GM12878 (cell line): ENCODE data around the gene ATP5F1B. TPM values are rescaled to one million over a fixed set of nuclear protein-coding genes. Genes with fewer than 3 reads are reported as not detected.

Experiments
- ATAC-seq: fragments of 200-7000 bp; cut with Tn5 transposase; 3 replicates; pipeline ENCODE4 v1.9.1; 2020; ENCODE audit warnings: mild to moderate bottlenecking, moderate library complexity
- BruUV-seq: library from RNA; stranded (reverse); fragments of 400-500 nt; replicated peaks from 2 replicates; lab custom pipeline; 2021; lab: Mats Ljungman, UMichigan
- CTCF ChIA-PET: fragments of 300-600 bp; sonication (Branson Sonifier 250); formaldehyde crosslinking; extraction: SDS; loops from one replicate; lab custom pipeline; 2021; ENCODE audit warnings: inconsistent platforms; lab: Yijun Ruan, JAX
- POLR2A ChIA-PET: fragments of 350-600 bp; formaldehyde crosslinking; extraction: SDS; loops from one replicate; lab custom pipeline; 2021; ENCODE audit warnings: inconsistent platforms; lab: Charles Lee
- RAD21 ChIA-PET: fragments of 300-600 bp; sonication (Branson Sonifier 250); formaldehyde crosslinking; loops from one replicate; lab custom pipeline; 2023; ENCODE audit warnings: antibody characterized with exemption; ENCODE audit not compliant: unreplicated experiment; lab: Charles Lee
- SMC1A ChIA-PET: fragments of 300-600 bp; sonication (Branson Sonifier 250); formaldehyde crosslinking; loops from one replicate; lab custom pipeline; 2023; ENCODE audit not compliant: unreplicated experiment, uncharacterized antibody; lab: Charles Lee
- DNase-seq: peaks from one replicate; pipeline ENCODE4 v3.0.0-alpha.2; 2011; ENCODE audit warnings: low read depth, low spot score
- FAIRE-seq: peaks from 3 replicates; lab custom pipeline; 2011; peaks lifted over from hg19 to GRCh38; lab: Jason Lieb, UNC
- H2AFZ ChIP-seq: 2 replicates; pipeline ENCODE4 v1.6.0; 2011; ENCODE audit warnings: low read depth, low read length, control low read depth; ENCODE audit not compliant: control insufficient read depth
- H3K27ac ChIP-seq: 2 replicates; pipeline ENCODE4 v1.5.1; 2011; ENCODE audit warnings: control low read depth; ENCODE audit not compliant: control insufficient read depth, insufficient read depth
- H3K27me3 ChIP-seq, 2 experiments: replicated peaks in 1 of 2; 2 replicates each; pipeline versions ENCODE4 v1.6.0 to v1.6.1; 2011; ENCODE audit warnings: low read length in 1 of 2; ENCODE audit not compliant: control insufficient read depth in 2 of 2, insufficient read depth in 2 of 2
- H3K36me3 ChIP-seq, 2 experiments: 2 replicates each; pipeline ENCODE4 v1.5.1; 2011; ENCODE audit warnings: low read length in 1 of 2; ENCODE audit not compliant: control insufficient read depth in 2 of 2, insufficient read depth in 2 of 2
- H3K4me1 ChIP-seq: 2 replicates; pipeline ENCODE4 v1.6.1; 2011; ENCODE audit warnings: mild to moderate bottlenecking, low read length, moderate library complexity, mixed read lengths; ENCODE audit not compliant: control insufficient read depth, insufficient read depth
- H3K4me2 ChIP-seq: 2 replicates; pipeline ENCODE4 v1.6.0; 2011; ENCODE audit warnings: control low read depth; ENCODE audit not compliant: control insufficient read depth, insufficient read depth
- H3K4me3 ChIP-seq: fragments of 200-600 bp; sonication (generic); 2 replicates; pipeline ENCODE4 v1.5.1; 2016
- H3K79me2 ChIP-seq: 2 replicates; pipeline ENCODE4 v1.6.0; 2011; ENCODE audit warnings: low read length; ENCODE audit not compliant: control insufficient read depth, insufficient read depth
- H3K9ac ChIP-seq: 2 replicates; pipeline ENCODE4 v1.8.0; 2011; ENCODE audit warnings: low read length, control low read depth, mixed read lengths; ENCODE audit not compliant: control insufficient read depth, insufficient read depth
- H3K9me3 ChIP-seq: replicated peaks from 3 replicates; pipeline ENCODE4 v1.5.1; 2011; ENCODE audit warnings: mild to moderate bottlenecking, low read length; ENCODE audit not compliant: control insufficient read depth, insufficient read depth
- H4K20me1 ChIP-seq: 2 replicates; pipeline ENCODE4 v1.6.0; 2011; ENCODE audit not compliant: control insufficient read depth, insufficient read depth
- MLLT1 ChIP-seq: fragments of 450-650 bp; IDR thresholded peaks from 2 replicates; pipeline ENCODE4 v1.6.1; 2016; ENCODE audit warnings: mild to moderate bottlenecking
- REST ChIP-seq: IDR thresholded peaks from 2 replicates; pipeline ENCODE4 v1.6.1; 2012; ENCODE audit warnings: mild to moderate bottlenecking, low read depth, low read length
- YBX1 ChIP-seq: fragments of 450-650 bp; IDR thresholded peaks from 2 replicates; pipeline ENCODE4 v1.6.1; 2016; ENCODE audit warnings: antibody characterized with exemption
- WGBS: methylation state at CpG from one replicate; pipeline ENCODE4 v1.1.6; 2016; ENCODE audit warnings: low lambda C conversion rate; ENCODE audit not compliant: insufficient replicate concordance, insufficient coverage; ENCODE audit errors: missing lambda C conversion rate; 5-methylcytosine and 5-hydroxymethylcytosine counted together
- in situ Hi-C: fragments of 300-500 bp; cut with MboI; formaldehyde crosslinking; loops from 9 replicates; pipeline ENCODE4 v1.14.3; 2018; ENCODE audit warnings: mixed read lengths
- intact Hi-C: fragments of 100-400 bp; cut with micrococcal nuclease; formaldehyde crosslinking; loops from one replicate; pipeline ENCODE4 v1.14.2; 2022; ENCODE audit not compliant: unreplicated experiment
- polyA plus RNA-seq, 11 experiments: library from polyadenylated mRNA; depleted of rRNA in 4 of 11; unstranded in 6 of 11; stranded (reverse) in 5 of 11; fragments of >200 nt; fragmentation: Nextera tagmentation in 4 of 11; fragmentation: Illumina TruSeq in 1 of 11; extraction: Ambion mirVana in 4 of 11; extraction: Trizol in 1 of 11; gene quantifications; 1 replicate in 1 of 11; 2 replicates in 10 of 11; pipeline versions ENCODE4 v1.2.1 to v1.2.3, GENCODE V29; 2011 to 2016; ENCODE audit warnings: inconsistent platforms in 2 of 11, missing spikeins in 2 of 11, low read depth in 1 of 11
- total RNA-seq, 4 experiments: library from RNA; depleted of rRNA in 3 of 4; stranded (reverse); fragments of >200 nt in 3 of 4; fragmentation: Illumina TruSeq in 1 of 4; extraction: Trizol in 1 of 4; gene quantifications; 2 replicates each; pipeline versions ENCODE4 v1.2.1 to v1.2.3, GENCODE V29; 2013 to 2021

Gene ATP5F1B
- total and polyA plus RNA-seq, 10 of the 15 experiments (the other 5 are each of a cell fraction or from before 2014, with no cell fraction given) = 671 to 1,908 (median 1,031) TPM

DNA sequence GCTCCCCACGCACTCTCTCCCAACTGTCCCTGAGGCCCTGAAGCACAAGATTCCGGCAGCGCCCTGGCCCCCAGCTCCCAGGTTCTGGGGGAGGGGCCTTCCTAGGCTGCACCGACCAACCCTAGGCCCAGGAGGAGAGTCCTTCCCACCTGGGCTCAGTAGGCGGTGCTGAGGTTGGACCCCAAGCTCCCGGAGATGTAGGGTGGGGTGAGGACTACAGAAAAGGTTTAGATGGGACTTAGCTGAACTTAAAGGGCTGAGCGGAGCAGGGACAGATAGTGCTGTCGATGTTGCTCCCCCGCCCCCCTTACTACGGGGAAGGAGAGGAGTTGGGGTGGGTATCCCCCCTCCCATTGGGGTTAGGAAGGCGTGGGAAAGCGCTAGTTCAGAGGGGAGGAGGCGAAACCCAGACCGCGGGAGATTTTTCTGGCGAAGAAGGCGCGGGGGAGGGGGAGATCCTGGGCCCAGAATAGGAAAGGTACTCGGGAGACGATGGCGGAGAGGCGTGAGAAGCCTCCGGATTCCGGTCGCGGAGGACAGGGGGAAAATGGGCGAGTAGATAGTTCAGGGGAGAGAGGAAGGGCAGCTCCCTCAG is 11.4 kb downstream of the ATP5F1B start (continued):
- TF ChIP-seq YBX1 = no peak

DNA sequence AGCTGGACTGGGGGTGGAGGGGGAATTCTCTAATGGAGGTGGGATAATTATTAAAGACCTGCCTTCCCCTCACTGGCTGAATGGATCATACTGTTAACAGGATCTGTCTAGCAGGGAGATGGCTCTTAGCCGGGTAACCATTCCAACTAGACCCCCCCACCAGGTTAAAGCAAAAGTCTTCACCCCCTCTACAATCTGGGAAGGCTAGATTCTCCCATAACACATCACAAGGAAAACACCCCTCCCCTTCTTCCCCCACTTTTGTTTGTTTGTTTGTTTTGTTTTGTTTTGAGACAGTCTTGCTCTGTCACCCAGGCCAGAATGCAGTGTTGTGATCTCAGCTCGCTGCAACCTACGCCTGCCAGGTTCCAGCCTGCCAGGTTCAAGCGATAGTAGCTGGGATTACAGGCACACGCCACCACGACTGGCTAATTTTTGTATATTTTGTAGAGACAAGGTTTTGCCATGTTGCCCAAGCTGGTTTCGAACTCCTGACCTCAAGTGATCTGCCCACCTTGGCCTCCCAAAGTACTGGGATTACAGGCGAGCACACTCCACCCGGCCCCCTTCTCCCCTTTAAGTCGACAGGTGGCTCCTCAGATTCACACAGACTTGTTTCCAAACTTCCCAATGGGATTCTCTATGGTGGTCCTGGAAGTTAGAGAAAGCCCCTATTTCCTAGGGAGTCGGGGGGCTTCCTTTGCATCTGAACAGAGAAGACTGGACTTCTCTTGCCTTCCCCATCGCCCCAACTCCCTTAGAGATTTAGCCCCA is 12.1 kb downstream of the ATP5F1B start:
- no peaks in the 10 kb centered on the region for H3K9me3 ChIP-seq
- ChIA-PET SMC1A (interaction anchor here (0.8 to 6.1 kb wide), 8 partner anchors 10 to 411 kb away, joined by 3 to 68 read pairs (median 4); partner anchors contain the start of genes ATP5F1B, PTGES3 and RNF41), CTCF (interaction anchor here (0.6 to 6.1 kb wide), 14 partner anchors 9 to 444 kb away, joined by 3 to 73 read pairs (median 4); no protein-coding TSS in a partner anchor), RAD21 (interaction anchor here (1.1 to 10.0 kb wide), 7 partner anchors 11 to 505 kb away, joined by 3 to 176 read pairs (median 6); partner anchors contain the start of genes ESYT1, NACA, PTGES3 and STAT2), POLR2A (interaction anchor here (0.6 to 6.9 kb wide), 8 partner anchors 9 to 92 kb away, joined by 3 to 155 read pairs (median 32); partner anchors contain the start of genes ATP5F1B, NACA and PTGES3)
- DNase-seq = no peak
- WGBS = 57% methylated on average over 10 of the region's 12 CpGs
- no peak for ATAC-seq
- no peaks in the 10 kb centered on the region for H3K27me3 ChIP-seq
- H2AFZ ChIP-seq = no peak overlapping the region
- in situ Hi-C loops = loop anchor here (10.0 kb wide), 1 partner anchor 451 kb away; the partner anchor contains the start of gene NAB2
- peaks cover 34% of the 10 kb centered on the region for H3K4me1 ChIP-seq
- H3K4me3 ChIP-seq = peak overlapping the region; percentile 91
- H3K36me3 ChIP-seq = peaks cover 3 to 6% of the 10 kb centered on the region in 2 experiments; a peak in 1 of 4 replicates
- FAIRE-seq = no peak
- intact Hi-C loops = no loop called here
- H3K79me2 ChIP-seq = peaks cover 71% of the 10 kb centered on the region
- H4K20me1 ChIP-seq = no peaks in the 10 kb centered on the region
- peak; percentile 98 for TF ChIP-seq MLLT1
- TF ChIP-seq REST = no peak
- H3K9ac ChIP-seq = peak overlapping the region; percentile 92
- no TSS peak for BruUV-seq
- H3K27ac ChIP-seq = peak overlapping the region; percentile 87
- H3K4me2 ChIP-seq = peak overlapping the region; percentile 95
